B cell (primary cell): ENCODE measurements around the gene KATNB1. TPM values are rescaled to one million over a fixed set of nuclear protein-coding genes. Genes with fewer than 3 reads are reported as not detected.

Experiments used
- ATAC-seq: fragments of 200-7000 bp; cut with Tn5 transposase; one replicate; pipeline ENCODE4 v1.10.0; 2021; ENCODE audit warnings: low read depth, mild to moderate bottlenecking, moderate number of reproducible peaks, moderate library complexity
- CTCF ChIA-PET: fragments of 350-600 bp; sonication (Branson Sonifier 250); formaldehyde crosslinking; loops from one replicate; lab custom pipeline; 2021; ENCODE audit warnings: antibody characterized with exemption, inconsistent platforms; lab: Charles Lee
- POLR2A ChIA-PET: fragments of 350-600 bp; sonication (Branson Sonifier 250); formaldehyde crosslinking; loops from one replicate; lab custom pipeline; 2021; ENCODE audit warnings: antibody characterized with exemption; lab: Charles Lee
- DNase-seq: peaks from one replicate; pipeline ENCODE4 v3.0.0; 2013
- H2AFZ ChIP-seq: 2 replicates; pipeline ENCODE4 v1.6.1; 2012; ENCODE audit warnings: mild to moderate bottlenecking, low read depth, low read length; ENCODE audit not compliant: insufficient read depth, poor library complexity, severe bottlenecking
- H3K27ac ChIP-seq, 2 donors: 1 replicate in 1 of 2; 2 replicates in 1 of 2; pipeline ENCODE4 v1.5.1; 2012 to 2013; ENCODE audit warnings: low read length in 2 of 2, mild to moderate bottlenecking in 2 of 2, moderate library complexity in 1 of 2
- H3K27me3 ChIP-seq, 4 experiments: fragments of 200-600 bp in 1 of 4; sonication (generic) in 1 of 4; replicated peaks in 1 of 4; 1 replicate in 2 of 4; 2 replicates in 2 of 4; pipeline versions ENCODE4 v1.6.1 to v1.7.0; 2013 to 2016; ENCODE audit warnings: low read length in 3 of 4, mild to moderate bottlenecking in 2 of 4, mixed read lengths in 1 of 4, moderate library complexity in 1 of 4; ENCODE audit not compliant: insufficient read depth in 4 of 4, control insufficient read depth in 3 of 4; ENCODE audit errors: control extremely low read depth in 1 of 4
- H3K36me3 ChIP-seq, 2 experiments: replicated peaks in 1 of 2; 1 replicate in 1 of 2; 2 replicates in 1 of 2; pipeline versions ENCODE4 v1.6.1 to v1.7.1; 2013; ENCODE audit warnings: low read length in 1 of 2; ENCODE audit not compliant: insufficient read depth in 2 of 2, control insufficient read depth in 1 of 2; ENCODE audit errors: control extremely low read depth in 1 of 2, extremely low read depth in 1 of 2
- H3K4me1 ChIP-seq, 2 donors: fragments of 200-600 bp in 1 of 2; sonication (generic) in 1 of 2; 1 replicate in 1 of 2; 2 replicates in 1 of 2; pipeline versions ENCODE4 v1.5.1 to v1.6.1; 2013 to 2017; ENCODE audit warnings: low read length in 2 of 2; ENCODE audit not compliant: control insufficient read depth in 2 of 2, insufficient read depth in 2 of 2
- H3K4me2 ChIP-seq: replicated peaks from 2 replicates; pipeline ENCODE3; 2012; ENCODE audit warnings: mild to moderate bottlenecking, low read depth, low read length; ENCODE audit not compliant: poor library complexity, severe bottlenecking
- H3K4me3 ChIP-seq, 5 experiments: fragments of 200-600 bp in 1 of 5; sonication (generic) in 1 of 5; 1 replicate in 3 of 5; 2 replicates in 2 of 5; pipeline versions ENCODE4 v1.5.1 to v1.7.0; 2011 to 2016; ENCODE audit warnings: low read length in 4 of 5, mild to moderate bottlenecking in 4 of 5, low read depth in 2 of 5, control low read depth in 1 of 5, moderate library complexity in 1 of 5; ENCODE audit not compliant: insufficient read depth in 1 of 5; ENCODE audit errors: control extremely low read depth in 1 of 5, extremely low read depth in 1 of 5
- H3K79me2 ChIP-seq: fragments of 200-600 bp; sonication (generic); one replicate; pipeline ENCODE4 v1.6.0; 2016; ENCODE audit warnings: low read length; ENCODE audit not compliant: control insufficient read depth, insufficient read depth
- H3K9ac ChIP-seq: fragments of 200-600 bp; sonication (generic); 2 replicates; pipeline ENCODE4 v1.6.1; 2017; ENCODE audit warnings: mild to moderate bottlenecking, low read length, moderate library complexity
- H3K9me3 ChIP-seq, 3 donors: one replicate each; pipeline versions ENCODE4 v1.6.1 to v1.7.1; 2013; ENCODE audit warnings: low read length in 2 of 3; ENCODE audit not compliant: control insufficient read depth in 2 of 3, insufficient read depth in 1 of 3; ENCODE audit errors: control extremely low read depth in 1 of 3
- H4K20me1 ChIP-seq: 2 replicates; pipeline ENCODE4 v1.6.0; 2012; ENCODE audit warnings: mild to moderate bottlenecking, low read length; ENCODE audit not compliant: insufficient read depth, control insufficient read depth, poor library complexity, severe bottlenecking
- H3K27ac Mint-ChIP-seq: one replicate; pipeline ENCODE4 v1.8.0; 2021; ENCODE audit warnings: mixed read lengths
- H3K27me3 Mint-ChIP-seq: one replicate; pipeline ENCODE4 v1.8.0; 2021; ENCODE audit warnings: mixed read lengths
- H3K4me1 Mint-ChIP-seq: one replicate; pipeline ENCODE4 v1.8.0; 2021; ENCODE audit warnings: mixed read lengths
- H3K4me3 Mint-ChIP-seq: one replicate; pipeline ENCODE4 v1.8.0; 2021; ENCODE audit warnings: mixed read lengths
- H3K9me3 Mint-ChIP-seq: one replicate; pipeline ENCODE4 v1.8.0; 2022; ENCODE audit warnings: mixed read lengths; ENCODE audit not compliant: insufficient read depth
- EZH2 ChIP-seq: IDR thresholded peaks from 2 replicates; pipeline ENCODE4 v1.6.1; 2012; ENCODE audit warnings: borderline replicate concordance, low read depth, mild to moderate bottlenecking, moderate library complexity, low read length; ENCODE audit not compliant: insufficient read depth, poor library complexity, severe bottlenecking
- WGBS: methylation state at CpG from one replicate; pipeline ENCODE4 v1.1.5; 2013; ENCODE audit warnings: missing lambda C conversion rate; ENCODE audit not compliant: insufficient coverage; 5-methylcytosine and 5-hydroxymethylcytosine counted together
- intact Hi-C: fragments of 100-400 bp; cut with micrococcal nuclease; formaldehyde crosslinking; loops from one replicate; pipeline ENCODE4 v1.10.0; 2022
- polyA plus RNA-seq: library from polyadenylated mRNA; depleted of rRNA; stranded (reverse); fragments of >200 nt; gene quantifications from 2 replicates; pipeline ENCODE4 v1.2.3, GENCODE V29; 2012
- total RNA-seq, 2 donors: library from RNA; stranded (reverse); fragments of 120-200 nt in 1 of 2; gene quantifications; 1 replicate in 1 of 2; 2 replicates in 1 of 2; pipeline versions ENCODE4 v1.2.3 to v1.2.4, GENCODE V29; 2013 to 2022
- TF ChIP-seq, protein P1 (sequence below): fragments of 200-600 bp; IDR thresholded peaks from one replicate; pipeline ENCODE4 v1.8.0; 2022; ENCODE audit warnings: antibody characterized with exemption, mild to moderate bottlenecking

Gene KATNB1
- total and polyA plus RNA-seq, 2 donors (not counting 1 experiment from before 2014, with no cell fraction given): 20.3 to 29.0 TPM

DNA sequence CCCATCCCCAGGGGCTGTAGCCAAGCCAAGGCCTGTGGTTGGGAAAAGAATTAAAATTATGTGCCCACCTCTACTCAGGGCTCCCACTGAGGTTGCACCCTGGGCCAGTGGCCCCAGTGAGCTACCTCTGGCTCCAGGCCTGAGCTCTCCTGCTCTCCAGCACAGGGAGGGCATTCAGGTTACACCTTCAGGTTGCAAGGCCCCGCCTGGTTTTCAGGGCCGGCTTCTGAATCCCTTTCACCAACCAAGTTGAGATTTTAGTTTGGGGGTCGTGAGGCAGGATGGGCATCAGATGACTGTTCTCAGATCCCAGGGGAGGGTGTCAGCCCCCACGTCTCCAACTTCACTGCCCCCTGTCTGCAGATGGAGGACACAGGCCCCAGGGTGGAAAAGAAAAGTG, 8.0 kb upstream of the KATNB1 start:
- no peaks in the 10 kb centered on the region for H4K20me1 ChIP-seq
- no peak overlapping the region for H3K4me2 ChIP-seq
- no peak overlapping the region for H3K9ac ChIP-seq
- ChIA-PET POLR2A (no interaction called here), CTCF (no interaction called here)
- no peaks in the 10 kb centered on the region for H3K36me3 ChIP-seq
- ATAC-seq: no peak
- no peaks in the 10 kb centered on the region for H3K9me3 Mint-ChIP-seq
- H3K4me3 ChIP-seq: no peak overlapping the region
- 58% methylated on average over 2 of the region's 4 CpGs for WGBS
- H3K79me2 ChIP-seq: no peaks in the 10 kb centered on the region
- H2AFZ ChIP-seq: no peak overlapping the region
- intact Hi-C loops: loop anchor here (10.0 kb wide), 1 partner anchor 153 kb away; no protein-coding TSS in a partner anchor
- H3K9me3 ChIP-seq: peaks cover 0 to 4% (median 0%) of the 10 kb centered on the region in 3 donors
- no peak for DNase-seq
- H3K27me3 ChIP-seq: no peaks in the 10 kb centered on the region
- H3K4me1 Mint-ChIP-seq: peaks cover 5% of the 10 kb centered on the region
- TF ChIP-seq EZH2: no peak
- TF ChIP-seq, protein P1, sequence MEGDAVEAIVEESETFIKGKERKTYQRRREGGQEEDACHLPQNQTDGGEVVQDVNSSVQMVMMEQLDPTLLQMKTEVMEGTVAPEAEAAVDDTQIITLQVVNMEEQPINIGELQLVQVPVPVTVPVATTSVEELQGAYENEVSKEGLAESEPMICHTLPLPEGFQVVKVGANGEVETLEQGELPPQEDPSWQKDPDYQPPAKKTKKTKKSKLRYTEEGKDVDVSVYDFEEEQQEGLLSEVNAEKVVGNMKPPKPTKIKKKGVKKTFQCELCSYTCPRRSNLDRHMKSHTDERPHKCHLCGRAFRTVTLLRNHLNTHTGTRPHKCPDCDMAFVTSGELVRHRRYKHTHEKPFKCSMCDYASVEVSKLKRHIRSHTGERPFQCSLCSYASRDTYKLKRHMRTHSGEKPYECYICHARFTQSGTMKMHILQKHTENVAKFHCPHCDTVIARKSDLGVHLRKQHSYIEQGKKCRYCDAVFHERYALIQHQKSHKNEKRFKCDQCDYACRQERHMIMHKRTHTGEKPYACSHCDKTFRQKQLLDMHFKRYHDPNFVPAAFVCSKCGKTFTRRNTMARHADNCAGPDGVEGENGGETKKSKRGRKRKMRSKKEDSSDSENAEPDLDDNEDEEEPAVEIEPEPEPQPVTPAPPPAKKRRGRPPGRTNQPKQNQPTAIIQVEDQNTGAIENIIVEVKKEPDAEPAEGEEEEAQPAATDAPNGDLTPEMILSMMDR: no peak
- H3K27ac Mint-ChIP-seq: no peak overlapping the region
- H3K27ac ChIP-seq: no peak overlapping the region
- H3K27me3 Mint-ChIP-seq: no peaks in the 10 kb centered on the region
- H3K4me3 Mint-ChIP-seq: no peak overlapping the region
- peaks cover 0 to 8% of the 10 kb centered on the region in 2 donors for H3K4me1 ChIP-seq

DNA sequence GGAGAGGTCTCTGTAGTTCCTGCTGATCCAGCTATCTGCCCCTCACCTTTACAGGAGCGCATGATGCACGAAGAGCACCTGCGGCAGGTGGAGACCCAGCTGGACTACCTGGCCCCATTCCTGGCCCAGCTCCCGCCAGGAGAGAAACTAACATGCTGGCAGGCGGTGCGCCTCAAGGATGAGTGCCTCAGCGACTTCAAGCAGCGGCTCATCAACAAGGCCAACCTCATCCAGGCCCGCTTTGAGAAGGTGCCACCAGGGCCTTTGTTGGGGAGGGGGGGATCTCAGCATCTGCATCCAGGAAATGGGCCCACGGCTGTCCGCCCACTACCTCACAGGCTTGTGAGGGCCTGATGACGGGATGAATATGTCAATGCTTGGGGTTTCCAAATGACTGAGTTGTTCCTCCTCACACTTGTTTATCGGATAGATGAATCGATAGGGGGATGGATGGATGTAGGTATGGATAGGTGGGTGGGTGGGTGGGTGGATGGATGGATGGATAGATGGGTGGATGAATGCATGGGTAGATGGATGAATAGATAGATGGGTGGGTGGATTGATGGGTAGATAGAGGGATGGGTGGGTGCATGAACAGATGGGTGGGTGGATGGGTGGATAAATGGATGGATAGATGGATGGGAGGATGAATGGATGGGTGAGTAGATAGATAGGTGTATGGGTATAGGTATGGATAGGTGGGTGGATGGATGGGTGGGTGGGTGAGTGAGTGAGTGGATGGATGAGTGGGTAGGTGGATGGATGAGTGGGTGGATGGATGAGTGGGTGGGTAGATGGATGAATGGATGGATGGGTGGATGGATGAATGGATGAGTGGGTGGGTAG, 7.0 kb upstream of the KATNB1 start:
- Histone ChIP-seq H2AFZ (no peak overlapping the region), H4K20me1 (no peaks in the 10 kb centered on the region), H3K4me1 (peaks cover 0 to 8% of the 10 kb centered on the region in 2 donors), H3K4me3 (no peak overlapping the region), H3K27ac (no peak overlapping the region), H3K9ac (no peak overlapping the region), H3K27me3 (no peaks in the 10 kb centered on the region), H3K9me3 (peaks cover 0 to 4% (median 0%) of the 10 kb centered on the region in 3 donors), H3K4me2 (no peak overlapping the region), H3K79me2 (no peaks in the 10 kb centered on the region), H3K36me3 (no peaks in the 10 kb centered on the region)
- intact Hi-C loops: loop anchor here (10.0 kb wide), 1 partner anchor 154 kb away; no protein-coding TSS in a partner anchor
- no peaks in the 10 kb centered on the region for H3K9me3 Mint-ChIP-seq
- DNase-seq (no peak), ATAC-seq (no peak)
- ChIA-PET POLR2A (no interaction called here), CTCF (no interaction called here)
- H3K4me1 Mint-ChIP-seq: peaks cover 8% of the 10 kb centered on the region
- H3K27ac Mint-ChIP-seq: no peak overlapping the region
- WGBS: 95% methylated on average over 12 of the region's 14 CpGs
- H3K4me3 Mint-ChIP-seq: no peak overlapping the region
- no peaks in the 10 kb centered on the region for H3K27me3 Mint-ChIP-seq
- TF ChIP-seq EZH2: no peak
- TF ChIP-seq, protein P1: no peak
